ENCODE results near the gene CDC5L.

CDC5L gene

GRCh38 chr6:44387346-44388134 is at the start of gene CDC5L:
TSS of gene CDC5L (plus strand) at chr6:44387706. CDS start at chr6:44387824, 118 bp downstream.
- Histone ChIP-seq H3K27me3 (ENCODE audit: insufficient read depth, insufficient read length) (no peaks in the 10 kb centered on the region), H3K9me3 (ENCODE audit: insufficient read depth, low read length) (no peaks in the 10 kb centered on the region), H3K9ac (ENCODE audit: insufficient read length, low read depth) (peak within 1 kb of the TSS; percentile 94), H3K4me3 (ENCODE audit: insufficient read length, low read depth) (peak within 1 kb of the TSS; percentile 78), H3K4me1 (ENCODE audit: insufficient read depth, insufficient read length) (no peaks in the 10 kb centered on the region), H3K36me3 (ENCODE audit: insufficient read depth, insufficient read length, low read length) (peaks cover 34% of the 10 kb centered on the region)
- DNase-seq (ENCODE audit: low read depth, low spot score) = peak; percentile 89
- TF ChIP-seq YY1 (IDR thresholded peaks at IDR 0.05; ENCODE audit: insufficient read depth, insufficient read length) (no peak), SUZ12 (IDR thresholded peaks at IDR 0.05; ENCODE audit: extremely low read depth, insufficient read depth, insufficient read length) (no peak), ZNF274 (IDR thresholded peaks at IDR 0.05; ENCODE audit: low read depth, low read length) (no peak)

- Histone ChIP-seq H3K4me1 (ENCODE audit: insufficient read depth, insufficient read length) (no peaks in the 10 kb centered on the region), H3K27me3 (ENCODE audit: insufficient read depth, insufficient read length) (no peaks in the 10 kb centered on the region), H3K9me3 (ENCODE audit: insufficient read depth, low read length) (no peaks in the 10 kb centered on the region), H3K4me3 (ENCODE audit: insufficient read length, low read depth) (no peak overlapping the region), H3K9ac (ENCODE audit: insufficient read length, low read depth) (no peak overlapping the region), H3K36me3 (ENCODE audit: insufficient read depth, insufficient read length, low read length) (no peaks in the 10 kb centered on the region)
- TF ChIP-seq ZNF274 (IDR thresholded peaks at IDR 0.05; ENCODE audit: low read depth, low read length) = no peak
- no peak for TF ChIP-seq YY1 (IDR thresholded peaks at IDR 0.05; ENCODE audit: insufficient read depth, insufficient read length)
- TF ChIP-seq SUZ12 (IDR thresholded peaks at IDR 0.05; ENCODE audit: extremely low read depth, insufficient read depth, insufficient read length) = no peak
- DNase-seq (ENCODE audit: low read depth, low spot score) = peak; percentile 52
Measured at GRCh38 chr6:44338228-44339122, 49.0 kb upstream of the CDC5L start.

GRCh38 chr6:44339301-44339700 is 48.2 kb upstream of the CDC5L start:
- no peaks in the 10 kb centered on the region for H3K9me3 ChIP-seq (ENCODE audit: insufficient read depth, low read length)
- H3K4me1 ChIP-seq (ENCODE audit: insufficient read depth, insufficient read length) = no peaks in the 10 kb centered on the region
- no peaks in the 10 kb centered on the region for H3K27me3 ChIP-seq (ENCODE audit: insufficient read depth, insufficient read length)
- no peak for TF ChIP-seq YY1 (IDR thresholded peaks at IDR 0.05; ENCODE audit: insufficient read depth, insufficient read length)
- no peak for TF ChIP-seq SUZ12 (IDR thresholded peaks at IDR 0.05; ENCODE audit: extremely low read depth, insufficient read depth, insufficient read length)
- no peak for TF ChIP-seq ZNF274 (IDR thresholded peaks at IDR 0.05; ENCODE audit: low read depth, low read length)
- no peaks in the 10 kb centered on the region for H3K36me3 ChIP-seq (ENCODE audit: insufficient read depth, insufficient read length, low read length)
- no peak overlapping the region for H3K4me3 ChIP-seq (ENCODE audit: insufficient read length, low read depth)
- no peak overlapping the region for H3K9ac ChIP-seq (ENCODE audit: insufficient read length, low read depth)
- no peak for DNase-seq (ENCODE audit: low read depth, low spot score)

GRCh38 chr6:44339763-44340625 is 47.5 kb upstream of the CDC5L start:
- Histone ChIP-seq H3K9ac (ENCODE audit: insufficient read length, low read depth) (no peak overlapping the region), H3K4me1 (ENCODE audit: insufficient read depth, insufficient read length) (no peaks in the 10 kb centered on the region), H3K36me3 (ENCODE audit: insufficient read depth, insufficient read length, low read length) (no peaks in the 10 kb centered on the region), H3K9me3 (ENCODE audit: insufficient read depth, low read length) (no peaks in the 10 kb centered on the region), H3K27me3 (ENCODE audit: insufficient read depth, insufficient read length) (no peaks in the 10 kb centered on the region), H3K4me3 (ENCODE audit: insufficient read length, low read depth) (no peak overlapping the region)
- TF ChIP-seq ZNF274 (IDR thresholded peaks at IDR 0.05; ENCODE audit: low read depth, low read length) = no peak
- no peak for TF ChIP-seq YY1 (IDR thresholded peaks at IDR 0.05; ENCODE audit: insufficient read depth, insufficient read length)
- no peak for TF ChIP-seq SUZ12 (IDR thresholded peaks at IDR 0.05; ENCODE audit: extremely low read depth, insufficient read depth, insufficient read length)
- DNase-seq (ENCODE audit: low read depth, low spot score) = no peak

GRCh38 chr6:44341095-44341890 is 46.2 kb upstream of the CDC5L start:
- H3K9ac ChIP-seq (ENCODE audit: insufficient read length, low read depth) = no peak overlapping the region
- TF ChIP-seq YY1 (IDR thresholded peaks at IDR 0.05; ENCODE audit: insufficient read depth, insufficient read length) = no peak
- TF ChIP-seq SUZ12 (IDR thresholded peaks at IDR 0.05; ENCODE audit: extremely low read depth, insufficient read depth, insufficient read length) = no peak
- no peak for TF ChIP-seq ZNF274 (IDR thresholded peaks at IDR 0.05; ENCODE audit: low read depth, low read length)
- DNase-seq (ENCODE audit: low read depth, low spot score) = no peak

GRCh38 chr6:44342052-44342451 is 45.5 kb upstream of the CDC5L start:
- DNase-seq (ENCODE audit: low read depth, low spot score) = no peak
- H3K4me1 ChIP-seq (ENCODE audit: insufficient read depth, insufficient read length) = no peaks in the 10 kb centered on the region
- no peaks in the 10 kb centered on the region for H3K9me3 ChIP-seq (ENCODE audit: insufficient read depth, low read length)
- H3K9ac ChIP-seq (ENCODE audit: insufficient read length, low read depth) = no peak overlapping the region
- no peaks in the 10 kb centered on the region for H3K36me3 ChIP-seq (ENCODE audit: insufficient read depth, insufficient read length, low read length)
- TF ChIP-seq SUZ12 (IDR thresholded peaks at IDR 0.05; ENCODE audit: extremely low read depth, insufficient read depth, insufficient read length) (no peak), YY1 (IDR thresholded peaks at IDR 0.05; ENCODE audit: insufficient read depth, insufficient read length) (no peak), ZNF274 (IDR thresholded peaks at IDR 0.05; ENCODE audit: low read depth, low read length) (no peak)
- no peak overlapping the region for H3K4me3 ChIP-seq (ENCODE audit: insufficient read length, low read depth)
- no peaks in the 10 kb centered on the region for H3K27me3 ChIP-seq (ENCODE audit: insufficient read depth, insufficient read length)

More at GRCh38 chr6:44341095-44341890, 46.2 kb upstream of the CDC5L start:
- Histone ChIP-seq H3K36me3 (ENCODE audit: insufficient read depth, insufficient read length, low read length) (no peaks in the 10 kb centered on the region), H3K4me1 (ENCODE audit: insufficient read depth, insufficient read length) (no peaks in the 10 kb centered on the region), H3K4me3 (ENCODE audit: insufficient read length, low read depth) (no peak overlapping the region), H3K9me3 (ENCODE audit: insufficient read depth, low read length) (no peaks in the 10 kb centered on the region), H3K27me3 (ENCODE audit: insufficient read depth, insufficient read length) (no peaks in the 10 kb centered on the region)
